Measurements from ENCODE around the gene ESPN. TPM values are rescaled to one million over a fixed set of nuclear protein-coding genes. Genes with fewer than 3 reads are reported as not detected.
"Not testable (repeated sequence)": the region's sequence is repeated elsewhere in the genome, so short reads cannot be mapped to it uniquely, and the experiment has no call there.

ESPN gene
- polyA plus RNA-seq, 1 experiment, result not detected

DNA sequence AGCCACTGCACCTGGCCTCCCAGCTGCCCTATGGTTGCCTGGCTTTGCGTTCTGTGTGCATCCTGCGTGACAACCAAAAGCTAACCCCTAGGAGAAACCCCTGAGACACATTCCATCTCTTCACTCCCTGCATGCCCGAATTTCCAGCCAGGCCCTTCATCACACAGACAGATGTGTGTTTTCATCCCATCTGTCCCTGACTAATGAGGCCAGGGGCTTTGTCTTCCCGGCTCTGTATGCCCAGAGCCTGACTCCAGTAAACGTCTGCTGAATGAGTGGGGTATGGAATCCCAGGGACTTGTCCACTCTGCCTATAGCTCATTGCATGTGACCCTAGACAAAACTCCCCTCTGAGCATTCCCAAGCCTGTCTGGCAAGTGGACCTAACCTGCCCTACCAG, 9.6 kb downstream of the ESPN start:
- CTCF ChIA-PET, result no interaction called here
- POLR2A ChIA-PET, result no interaction called here
- no peak for DNase-seq (ENCODE audit: low read depth, low spot score)

DNA sequence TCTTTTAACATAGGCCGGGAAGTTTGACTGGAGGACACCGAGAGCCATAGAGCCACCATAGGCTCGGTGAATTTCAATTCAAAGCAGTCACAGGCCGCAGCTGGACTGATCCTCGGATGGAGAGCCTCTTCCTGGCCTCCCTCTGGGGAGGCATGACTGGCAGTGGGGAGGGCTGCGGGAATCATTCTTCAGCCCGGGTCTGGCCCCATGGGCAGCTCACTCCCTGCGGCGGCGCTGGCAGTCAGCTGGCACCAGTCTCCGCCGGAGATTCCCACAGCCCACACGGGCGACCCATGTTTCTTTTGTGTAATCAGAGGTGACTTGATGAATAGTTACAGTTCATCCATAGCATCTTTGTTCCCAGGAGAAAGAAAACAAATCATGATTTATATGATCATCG, 10.6 kb downstream of the ESPN start:
- POLR2A ChIA-PET, result no interaction called here

More for the DNA sequence above, 9.6 kb downstream of the ESPN start:
- TF ChIP-seq, protein P1, sequence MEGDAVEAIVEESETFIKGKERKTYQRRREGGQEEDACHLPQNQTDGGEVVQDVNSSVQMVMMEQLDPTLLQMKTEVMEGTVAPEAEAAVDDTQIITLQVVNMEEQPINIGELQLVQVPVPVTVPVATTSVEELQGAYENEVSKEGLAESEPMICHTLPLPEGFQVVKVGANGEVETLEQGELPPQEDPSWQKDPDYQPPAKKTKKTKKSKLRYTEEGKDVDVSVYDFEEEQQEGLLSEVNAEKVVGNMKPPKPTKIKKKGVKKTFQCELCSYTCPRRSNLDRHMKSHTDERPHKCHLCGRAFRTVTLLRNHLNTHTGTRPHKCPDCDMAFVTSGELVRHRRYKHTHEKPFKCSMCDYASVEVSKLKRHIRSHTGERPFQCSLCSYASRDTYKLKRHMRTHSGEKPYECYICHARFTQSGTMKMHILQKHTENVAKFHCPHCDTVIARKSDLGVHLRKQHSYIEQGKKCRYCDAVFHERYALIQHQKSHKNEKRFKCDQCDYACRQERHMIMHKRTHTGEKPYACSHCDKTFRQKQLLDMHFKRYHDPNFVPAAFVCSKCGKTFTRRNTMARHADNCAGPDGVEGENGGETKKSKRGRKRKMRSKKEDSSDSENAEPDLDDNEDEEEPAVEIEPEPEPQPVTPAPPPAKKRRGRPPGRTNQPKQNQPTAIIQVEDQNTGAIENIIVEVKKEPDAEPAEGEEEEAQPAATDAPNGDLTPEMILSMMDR (IDR thresholded peaks at IDR 0.05; ENCODE audit: low read depth, low read length), result no peak
- Histone ChIP-seq H3K9me3 (ENCODE audit: control insufficient read depth, insufficient read depth, low read length) (no peaks in the 10 kb centered on the region), H3K27ac (ENCODE audit: low read depth, low read length) (no peak overlapping the region), H3K4me3 (ENCODE audit: low read depth, low read length) (no peak overlapping the region), H3K27me3 (ENCODE audit: control insufficient read depth, insufficient read depth, low read length) (peaks cover 24% of the 10 kb centered on the region)

DNA sequence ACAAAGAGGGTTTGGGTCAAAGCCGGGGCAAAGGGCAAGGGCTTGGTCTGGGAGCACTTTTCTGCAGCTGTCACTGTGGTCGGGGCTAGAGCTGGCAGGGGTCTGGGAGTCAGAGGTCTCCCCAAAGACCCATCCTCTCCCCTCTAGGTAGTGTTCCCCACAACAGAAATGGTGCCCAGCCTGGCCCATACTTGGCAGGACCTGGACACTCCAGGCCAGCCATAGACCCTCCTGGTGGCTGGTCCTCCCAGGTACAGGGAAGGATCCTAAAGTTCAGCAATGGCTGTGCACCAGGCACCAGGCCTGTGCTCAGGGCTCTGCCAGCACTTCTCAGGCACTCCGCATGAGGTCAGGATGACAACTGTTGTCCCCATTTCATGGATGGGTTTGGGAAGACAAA, 11.0 kb downstream of the ESPN start:
- CTCF ChIA-PET, result no interaction called here

More for the DNA sequence above, 10.6 kb downstream of the ESPN start:
- Histone ChIP-seq H3K4me3 (ENCODE audit: low read depth, low read length) (no peak overlapping the region), H3K9me3 (ENCODE audit: control insufficient read depth, insufficient read depth, low read length) (no peaks in the 10 kb centered on the region), H3K27me3 (ENCODE audit: control insufficient read depth, insufficient read depth, low read length) (peaks cover 24% of the 10 kb centered on the region), H3K27ac (ENCODE audit: low read depth, low read length) (no peak overlapping the region)
- CTCF ChIA-PET, result no interaction called here
- TF ChIP-seq, protein P1 (IDR thresholded peaks at IDR 0.05; ENCODE audit: low read depth, low read length), result no peak
- no peak for DNase-seq (ENCODE audit: low read depth, low spot score)

DNA sequence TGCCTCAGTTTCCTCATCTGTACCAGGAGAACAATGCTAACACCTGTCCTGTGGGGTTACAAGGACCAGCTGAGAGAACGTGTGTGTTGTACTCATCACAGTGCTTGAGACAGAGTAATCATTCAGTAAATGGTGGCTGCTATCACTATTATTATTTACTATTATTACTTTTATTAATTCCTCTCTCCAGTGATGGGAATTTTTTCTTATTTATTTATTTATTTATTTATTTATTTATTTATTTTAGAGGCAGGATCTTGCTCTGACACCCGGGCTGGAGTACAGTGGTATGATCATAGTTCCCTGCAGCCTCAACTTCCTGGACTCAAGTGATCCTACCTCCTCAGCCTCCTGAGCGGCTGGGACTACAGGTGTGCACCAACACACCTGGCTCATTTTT, 11.7 kb downstream of the ESPN start:
- H3K9me3 ChIP-seq (ENCODE audit: control insufficient read depth, insufficient read depth, low read length); H3K27ac ChIP-seq (ENCODE audit: low read depth, low read length); DNase-seq (ENCODE audit: low read depth, low spot score); POLR2A ChIA-PET; H3K4me3 ChIP-seq (ENCODE audit: low read depth, low read length): not testable (repeated sequence)
- CTCF ChIA-PET, result interaction anchor here (0.6 to 3.4 kb wide), 3 partner anchors 24 to 74 kb away, joined by 4 to 38 read pairs (median 5); no protein-coding TSS in a partner anchor
- peaks cover 18% of the 10 kb centered on the region for H3K27me3 ChIP-seq (ENCODE audit: control insufficient read depth, insufficient read depth, low read length)

More for the DNA sequence above, 11.0 kb downstream of the ESPN start:
- Histone ChIP-seq H3K27ac (ENCODE audit: low read depth, low read length) (no peak overlapping the region), H3K9me3 (ENCODE audit: control insufficient read depth, insufficient read depth, low read length) (no peaks in the 10 kb centered on the region), H3K27me3 (ENCODE audit: control insufficient read depth, insufficient read depth, low read length) (peaks cover 20% of the 10 kb centered on the region), H3K4me3 (ENCODE audit: low read depth, low read length) (no peak overlapping the region)
- POLR2A ChIA-PET, result no interaction called here
- TF ChIP-seq, protein P1 (IDR thresholded peaks at IDR 0.05; ENCODE audit: low read depth, low read length), result no peak
- no peak for DNase-seq (ENCODE audit: low read depth, low spot score)

DNA sequence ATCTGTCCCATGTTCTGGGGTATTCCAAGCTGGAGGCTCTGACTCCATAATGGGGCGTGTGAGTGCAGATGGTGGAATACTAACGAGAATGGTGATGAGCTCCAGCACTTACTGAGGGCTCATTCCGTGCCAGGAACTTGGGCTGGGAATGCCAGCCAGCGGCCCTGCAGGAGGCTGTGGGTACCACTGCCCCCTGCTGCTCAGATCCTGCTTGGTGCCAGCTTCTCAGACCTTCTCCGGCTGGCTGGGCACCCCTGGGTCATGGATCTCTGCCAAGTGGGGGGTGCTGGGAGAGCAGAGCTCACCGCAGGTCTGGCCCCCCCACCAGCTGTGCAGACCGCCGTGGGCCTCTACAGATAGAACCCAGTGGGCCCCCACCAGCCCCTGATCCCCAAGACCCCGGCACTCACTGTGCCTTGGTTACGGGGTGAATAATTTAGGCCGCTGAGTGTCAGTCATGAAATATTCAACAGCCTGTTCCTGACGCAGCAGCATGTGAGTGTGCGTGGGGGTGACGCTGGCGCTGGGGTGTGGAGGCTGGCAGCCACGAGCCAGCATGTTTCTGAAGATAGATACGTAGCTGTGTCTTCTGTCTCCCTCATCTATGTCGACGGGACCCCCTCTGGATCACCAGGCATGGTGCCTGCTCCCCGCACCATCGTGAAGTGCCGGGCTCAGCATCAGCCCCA, 12.6 kb downstream of the ESPN start:
- H3K27me3 ChIP-seq (ENCODE audit: control insufficient read depth, insufficient read depth, low read length), result peaks cover 25% of the 10 kb centered on the region
- not testable (repeated sequence) for H3K4me3 ChIP-seq (ENCODE audit: low read depth, low read length); H3K27ac ChIP-seq (ENCODE audit: low read depth, low read length); H3K9me3 ChIP-seq (ENCODE audit: control insufficient read depth, insufficient read depth, low read length); DNase-seq (ENCODE audit: low read depth, low spot score)
- ChIA-PET CTCF (interaction anchor here (0.6 to 3.4 kb wide), 20 partner anchors 8 to 201 kb away, joined by 3 to 38 read pairs (median 5); partner anchors contain the start of genes ESPN, HES2 and ICMT), POLR2A (interaction anchor here (0.6 kb wide), 1 partner anchor 52 kb away, joined by 4 read pairs; no protein-coding TSS in a partner anchor)

DNA sequence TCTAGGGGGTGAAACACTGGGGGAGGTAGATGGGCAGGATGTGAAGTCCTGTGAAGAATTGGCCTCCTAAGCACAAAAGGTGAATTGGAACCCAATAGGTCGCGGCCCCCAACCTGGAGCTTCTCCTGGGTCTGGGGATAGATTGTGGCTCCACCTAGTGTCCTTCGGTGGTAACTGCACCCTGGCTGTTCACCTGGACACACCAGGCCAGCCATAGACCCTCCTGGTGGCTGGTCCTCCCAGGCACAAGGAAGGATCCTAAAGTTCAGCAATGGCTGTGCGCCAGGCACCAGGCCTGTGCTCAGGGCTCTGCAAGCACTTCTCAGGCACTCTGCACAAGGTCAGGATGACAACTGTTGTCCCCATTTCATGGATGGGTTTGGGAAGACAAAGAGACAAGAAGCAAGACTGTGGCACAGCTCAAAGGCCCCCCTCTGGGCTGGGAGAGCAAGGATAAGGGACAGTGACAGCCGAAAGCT, 13.5 kb downstream of the ESPN start:
- POLR2A ChIA-PET, result no interaction called here
- CTCF ChIA-PET, result interaction anchor here (0.6 to 3.4 kb wide), 26 partner anchors 7 to 202 kb away, joined by 3 to 38 read pairs (median 5); partner anchors contain the start of genes ESPN, HES2 and ICMT
- Histone ChIP-seq H3K27me3 (ENCODE audit: control insufficient read depth, insufficient read depth, low read length) (peaks cover 25% of the 10 kb centered on the region), H3K4me3 (ENCODE audit: low read depth, low read length) (no peak overlapping the region), H3K9me3 (ENCODE audit: control insufficient read depth, insufficient read depth, low read length) (no peaks in the 10 kb centered on the region), H3K27ac (ENCODE audit: low read depth, low read length) (no peak overlapping the region)
- TF ChIP-seq, protein P1 (IDR thresholded peaks at IDR 0.05; ENCODE audit: low read depth, low read length), result peak; percentile 86
- DNase-seq (ENCODE audit: low read depth, low spot score), result no peak

All from AG04450 (cell line).